ENCODE results near the gene PRAMEF5. TPM values are rescaled to one million over a fixed set of nuclear protein-coding genes. Genes with fewer than 3 reads are reported as not detected.
"Not testable (repeated sequence)": the region's sequence is repeated elsewhere in the genome, so short reads cannot be mapped to it uniquely, and the experiment has no call there.

Gene PRAMEF5
- polyA plus RNA-seq, 1 donor from 2014 or later: not detected

DNA sequence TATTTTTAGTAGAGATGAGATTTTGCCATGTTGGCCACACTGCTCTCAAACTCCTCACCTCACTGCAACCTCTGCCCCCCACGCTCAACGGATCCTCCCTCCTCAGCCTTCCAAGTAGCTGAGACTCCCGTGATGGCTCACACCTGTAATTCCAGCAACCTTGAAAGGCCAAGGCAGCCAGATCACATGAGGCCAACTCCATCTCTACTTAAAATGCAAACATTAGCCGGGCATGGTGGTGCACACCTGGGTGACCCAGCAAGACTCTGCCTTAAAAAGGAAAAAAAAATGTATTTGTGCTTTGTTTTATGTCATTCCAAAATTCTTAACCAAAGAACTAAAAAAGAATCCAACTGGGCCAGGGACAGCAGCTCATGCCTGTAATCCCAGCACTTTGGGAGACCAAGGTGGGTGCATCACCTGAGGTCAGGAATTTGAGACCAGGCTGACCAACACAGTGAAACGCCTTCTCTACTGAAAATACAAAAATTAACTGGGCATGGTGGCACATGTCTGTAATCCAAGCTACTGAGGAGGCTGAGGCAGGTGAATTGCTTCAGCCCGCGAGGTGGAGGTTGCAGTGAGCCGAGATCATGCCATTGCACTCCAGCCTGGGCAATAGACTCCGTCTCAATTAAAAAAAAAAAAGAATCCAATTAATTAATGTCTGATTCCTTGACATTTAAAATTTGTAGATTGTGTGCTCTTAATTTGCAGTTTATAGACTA lies 10.3 kb upstream of the PRAMEF5 start:
- not testable (repeated sequence) for H3K36me3 Mint-ChIP-seq, H3K4me3 Mint-ChIP-seq, H3K27me3 Mint-ChIP-seq

DNA sequence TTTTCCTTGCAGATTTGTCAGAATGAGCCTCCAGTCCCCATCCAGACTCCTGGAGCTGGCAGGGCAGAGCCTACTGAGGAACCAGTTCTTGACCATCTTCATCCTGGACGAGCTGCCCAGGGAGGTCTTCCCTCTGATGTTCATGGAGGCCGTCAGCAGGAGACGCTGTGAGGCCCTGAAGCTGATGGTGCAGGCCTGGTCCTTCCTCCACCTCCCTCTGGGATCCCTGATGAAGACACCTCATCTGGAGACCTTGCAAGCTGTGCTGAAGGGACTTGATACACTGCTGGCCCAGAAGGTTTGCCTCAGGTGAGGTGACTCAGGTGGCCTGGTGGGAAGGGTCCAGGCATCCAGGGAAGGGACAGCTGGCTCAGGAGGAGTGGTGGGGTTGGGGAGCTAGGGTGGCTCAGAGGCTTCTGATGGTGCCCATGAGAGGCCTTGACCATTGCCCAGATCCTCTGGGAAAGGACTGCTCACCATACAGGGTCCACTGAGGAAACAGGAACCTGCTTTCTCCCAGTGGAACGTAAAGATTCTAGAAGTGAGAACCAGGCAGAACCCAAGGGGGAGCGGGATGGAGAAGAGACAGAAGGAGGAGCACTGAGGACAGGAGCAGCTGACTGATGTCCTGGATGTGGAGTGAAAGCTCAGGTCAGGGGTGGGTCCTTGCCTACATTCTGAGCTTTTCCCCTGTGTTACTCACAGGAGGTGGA lies 8.0 kb upstream of the PRAMEF5 start:
- not testable (repeated sequence) for H3K27ac Mint-ChIP-seq, H3K36me3 Mint-ChIP-seq, H3K27me3 Mint-ChIP-seq, H3K4me1 Mint-ChIP-seq, H3K9me3 Mint-ChIP-seq, H3K4me3 Mint-ChIP-seq

More for the DNA sequence above, 10.3 kb upstream of the PRAMEF5 start:
- not testable (repeated sequence) for H3K4me1 Mint-ChIP-seq, H3K9me3 Mint-ChIP-seq, H3K27ac Mint-ChIP-seq

DNA sequence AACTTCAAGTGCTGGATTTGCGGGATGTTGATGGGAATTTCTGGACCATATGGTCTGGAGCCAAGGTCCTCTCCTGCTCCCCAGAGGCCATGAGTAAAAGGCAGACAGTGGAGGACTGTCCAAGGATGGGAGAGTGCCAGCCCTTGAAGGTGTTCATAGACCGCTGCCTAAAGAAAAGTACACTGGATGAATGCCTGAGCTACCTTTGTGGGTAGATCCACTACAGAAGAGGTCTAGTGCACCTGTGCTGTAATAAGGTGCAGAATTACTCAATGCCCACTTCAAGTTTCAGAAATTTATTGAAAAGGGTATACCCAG lies 7.5 kb upstream of the PRAMEF5 start:
- H3K4me1 Mint-ChIP-seq, H3K9me3 Mint-ChIP-seq, H3K4me3 Mint-ChIP-seq, H3K27ac Mint-ChIP-seq, H3K27me3 Mint-ChIP-seq, H3K36me3 Mint-ChIP-seq: not testable (repeated sequence)

DNA sequence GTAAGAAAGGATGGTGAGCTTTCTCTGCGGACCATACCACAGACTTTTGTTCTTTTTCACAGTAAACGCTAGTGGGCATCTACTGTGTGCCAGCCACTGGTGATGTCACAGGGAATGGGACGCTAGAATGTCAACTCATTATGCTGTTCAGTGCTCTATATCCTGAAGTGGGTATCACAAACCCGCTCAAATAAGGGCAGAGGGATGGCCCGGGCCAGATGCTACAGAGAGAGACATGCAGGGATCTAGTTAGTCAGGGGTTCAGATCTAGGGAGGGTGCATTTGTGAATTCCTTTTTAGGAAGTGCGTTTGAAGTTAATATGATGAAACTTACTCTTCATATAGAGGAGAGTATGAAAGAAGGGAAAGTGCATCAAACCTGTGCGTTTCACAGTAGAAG lies 6.9 kb upstream of the PRAMEF5 start:
- H3K36me3 Mint-ChIP-seq, H3K27me3 Mint-ChIP-seq, H3K9me3 Mint-ChIP-seq, H3K27ac Mint-ChIP-seq, H3K4me1 Mint-ChIP-seq: not testable (repeated sequence)
- peak overlapping the region in 1 of 4 donors; percentile 0 for H3K4me3 Mint-ChIP-seq

DNA sequence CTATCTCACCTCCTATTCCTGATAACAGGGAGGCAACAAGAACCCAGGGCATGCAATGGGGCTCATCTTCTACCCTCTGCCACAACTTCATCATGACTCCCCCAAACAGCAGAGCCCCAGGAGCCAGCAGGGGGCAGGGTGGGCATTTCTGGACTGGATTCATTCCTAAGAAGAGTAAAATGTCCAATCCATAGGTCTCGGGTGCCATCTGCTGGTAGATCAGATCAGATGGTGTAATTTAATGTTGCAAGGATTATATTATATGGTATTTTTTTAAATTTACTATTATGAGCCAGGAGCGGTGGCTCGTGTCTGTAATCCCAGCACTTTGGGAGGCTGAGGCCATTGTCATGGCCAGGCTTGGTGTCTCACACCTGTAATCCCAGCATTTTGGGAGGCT lies 11.1 kb downstream of the PRAMEF5 start:
- H3K4me1 Mint-ChIP-seq, H3K9me3 Mint-ChIP-seq, H3K4me3 Mint-ChIP-seq, H3K27me3 Mint-ChIP-seq, H3K36me3 Mint-ChIP-seq, H3K27ac Mint-ChIP-seq: not testable (repeated sequence)

GRCh38 chr1:13277016-13277415 lies 23.0 kb downstream of the PRAMEF5 start:
- not testable (repeated sequence) for H3K4me1 Mint-ChIP-seq, H3K27me3 Mint-ChIP-seq, H3K36me3 Mint-ChIP-seq

DNA sequence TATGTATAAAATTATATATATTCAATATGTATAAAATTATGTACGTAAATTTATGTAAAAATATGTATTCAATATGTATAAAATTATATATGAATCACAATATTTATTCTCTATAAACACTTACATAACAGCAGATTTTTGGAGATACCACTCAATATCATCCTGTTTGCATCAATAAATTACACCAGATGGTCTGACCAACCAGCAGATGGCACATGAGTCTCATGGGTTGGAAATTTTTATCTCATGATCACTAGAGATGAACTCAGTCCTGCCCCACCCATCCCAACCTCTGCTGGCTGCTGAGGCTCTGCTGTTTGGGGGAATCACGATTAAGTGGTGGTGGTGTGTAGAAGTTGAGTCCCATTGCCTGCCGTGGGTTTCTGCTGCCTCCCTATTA lies 25.6 kb downstream of the PRAMEF5 start:
- not testable (repeated sequence) for H3K4me1 Mint-ChIP-seq, H3K36me3 Mint-ChIP-seq, H3K27me3 Mint-ChIP-seq, H3K27ac Mint-ChIP-seq, H3K4me3 Mint-ChIP-seq, H3K9me3 Mint-ChIP-seq

More at GRCh38 chr1:13277016-13277415, 23.0 kb downstream of the PRAMEF5 start:
- not testable (repeated sequence) for H3K27ac Mint-ChIP-seq, H3K9me3 Mint-ChIP-seq, H3K4me3 Mint-ChIP-seq

- not testable (repeated sequence) for H3K36me3 Mint-ChIP-seq, H3K4me3 Mint-ChIP-seq, H3K27ac Mint-ChIP-seq, H3K4me1 Mint-ChIP-seq, H3K9me3 Mint-ChIP-seq, H3K27me3 Mint-ChIP-seq
Observed at GRCh38 chr1:13285037-13285436, 31.0 kb downstream of the PRAMEF5 start, which contains the start of gene PRAMEF8. Gene PRAMEF8 (minus strand): TSS chr1:13285137. CDS start chr1:13284091, 1,046 bp downstream.

DNA sequence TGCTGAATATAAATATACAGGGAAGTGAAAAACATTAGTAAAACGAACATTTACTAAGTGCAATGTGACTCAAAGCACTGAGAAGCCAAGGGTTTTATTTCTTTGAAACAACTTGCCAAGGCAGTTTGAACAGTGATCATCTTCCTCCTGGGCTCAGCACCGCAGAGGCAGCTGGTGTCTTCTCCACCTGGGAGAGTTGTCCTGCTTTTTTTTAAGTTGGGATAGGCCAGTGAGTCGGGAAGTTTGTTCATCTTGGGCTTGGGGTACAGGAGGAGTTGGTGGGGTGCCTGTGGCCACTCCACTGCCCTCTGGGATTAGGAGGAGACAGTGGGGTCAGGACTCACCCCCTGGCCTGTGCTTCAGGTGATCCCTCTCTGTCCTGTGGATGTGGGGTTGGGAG lies 35.0 kb downstream of the PRAMEF5 start:
- not testable (repeated sequence) for H3K4me1 Mint-ChIP-seq, H3K36me3 Mint-ChIP-seq, H3K27ac Mint-ChIP-seq, H3K4me3 Mint-ChIP-seq, H3K9me3 Mint-ChIP-seq, H3K27me3 Mint-ChIP-seq

- not testable (repeated sequence) for H3K9me3 Mint-ChIP-seq, H3K4me1 Mint-ChIP-seq, H3K27ac Mint-ChIP-seq, H3K27me3 Mint-ChIP-seq, H3K4me3 Mint-ChIP-seq, H3K36me3 Mint-ChIP-seq
Observed at GRCh38 chr1:13297216-13297931, 43.4 kb downstream of the PRAMEF5 start.

GRCh38 chr1:13298699-13299098 lies 44.7 kb downstream of the PRAMEF5 start:
- not testable (repeated sequence) for H3K4me1 Mint-ChIP-seq, H3K4me3 Mint-ChIP-seq, H3K27me3 Mint-ChIP-seq, H3K36me3 Mint-ChIP-seq, H3K27ac Mint-ChIP-seq, H3K9me3 Mint-ChIP-seq

DNA sequence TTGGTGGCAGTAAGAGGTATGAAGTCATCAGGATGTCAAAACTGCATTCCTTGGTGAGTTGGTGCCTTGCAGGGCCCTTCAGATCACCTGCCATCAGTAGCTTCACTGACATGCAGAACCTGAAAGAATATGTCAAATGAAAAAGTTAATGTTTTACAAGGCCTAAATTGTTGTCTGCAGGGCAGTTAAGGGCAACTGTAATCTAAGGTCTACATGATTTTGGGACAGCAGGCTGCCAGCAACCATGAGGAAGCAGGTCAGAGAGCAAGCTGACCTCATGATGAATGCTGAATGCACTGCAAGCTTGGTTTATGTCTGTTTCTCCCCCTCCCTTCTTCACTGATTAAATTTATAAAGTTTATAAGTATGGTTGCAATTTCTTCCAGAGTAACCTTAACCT lies 48.2 kb downstream of the PRAMEF5 start:
- H3K36me3 Mint-ChIP-seq, H3K27me3 Mint-ChIP-seq, H3K9me3 Mint-ChIP-seq, H3K4me1 Mint-ChIP-seq, H3K4me3 Mint-ChIP-seq, H3K27ac Mint-ChIP-seq: not testable (repeated sequence)

DNA sequence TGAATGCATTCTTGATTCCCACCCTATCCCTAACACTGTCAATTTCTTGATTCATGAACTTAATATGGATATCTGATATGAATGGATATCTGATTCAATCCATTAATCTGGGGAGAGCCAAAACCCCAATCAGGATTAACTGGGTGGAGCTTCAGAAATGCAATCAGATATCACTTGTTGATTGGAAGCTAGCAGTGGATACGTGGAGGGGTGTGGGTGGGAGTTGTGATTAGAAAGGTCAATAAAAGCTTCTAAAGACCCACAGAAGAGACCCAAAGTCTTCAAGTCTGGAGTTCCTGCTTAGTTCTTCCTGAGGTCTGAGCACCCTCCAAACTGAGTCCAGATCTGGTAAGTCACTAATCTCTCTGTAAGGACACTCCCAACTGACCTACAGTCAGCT lies 49.2 kb downstream of the PRAMEF5 start, which contains the start of gene PRAMEF33:
TSS of gene PRAMEF33 (plus strand) at position 301 of the 400 bp plus-strand sequence. CDS start 2,416 bp downstream, outside the sequence.
- H3K36me3 Mint-ChIP-seq, H3K9me3 Mint-ChIP-seq, H3K4me1 Mint-ChIP-seq, H3K4me3 Mint-ChIP-seq, H3K27ac Mint-ChIP-seq, H3K27me3 Mint-ChIP-seq: not testable (repeated sequence)

Measured in IgD-negative memory B cell (primary cell).